CD4-positive, CD25-positive, alpha-beta regulatory T cell (primary cell): Measurements from ENCODE around the gene RECK. TPM values are rescaled to one million over a fixed set of nuclear protein-coding genes. Genes with fewer than 3 reads are reported as not detected.

Experiments
- ATAC-seq, 2 donors: fragments of 150-1000 bp; cut with Tn5 transposase; one replicate each; pipeline ENCODE4 v1.10.0; 2021; ENCODE audit warnings: low read depth in 2 of 2, moderate number of reproducible peaks in 2 of 2, moderate library complexity in 1 of 2
- DNase-seq, 3 donors: peaks; one replicate each; pipeline versions ENCODE4 v3.0.0 to v3.0.0-alpha.2; 2012 to 2022; ENCODE audit warnings: mixed read lengths in 1 of 3
- H3K27ac ChIP-seq: one replicate; pipeline ENCODE4 v1.7.0; 2013; ENCODE audit warnings: mild to moderate bottlenecking, low read length; ENCODE audit not compliant: insufficient read depth, poor library complexity, severe bottlenecking
- H3K27me3 ChIP-seq: one replicate; pipeline ENCODE4 v1.7.0; 2013; ENCODE audit warnings: low read length; ENCODE audit not compliant: control insufficient read depth, insufficient read depth
- H3K36me3 ChIP-seq: one replicate; pipeline ENCODE4 v1.7.0; 2013; ENCODE audit warnings: mild to moderate bottlenecking, low read length, moderate library complexity; ENCODE audit not compliant: control insufficient read depth, insufficient read depth
- H3K4me1 ChIP-seq: 2 replicates; pipeline ENCODE4 v1.7.0; 2013; ENCODE audit warnings: mild to moderate bottlenecking, low read length; ENCODE audit not compliant: insufficient read depth, control insufficient read depth, poor library complexity, severe bottlenecking
- H3K4me3 ChIP-seq: one replicate; pipeline ENCODE4 v1.7.0; 2013; ENCODE audit warnings: low read depth, mild to moderate bottlenecking, low read length, moderate library complexity
- H3K9me3 ChIP-seq, 2 experiments: 1 replicate in 1 of 2; 2 replicates in 1 of 2; pipeline ENCODE4 v1.7.0; 2013; ENCODE audit warnings: low read length in 2 of 2, mild to moderate bottlenecking in 1 of 2, moderate library complexity in 1 of 2; ENCODE audit not compliant: control insufficient read depth in 2 of 2
- H3K27ac Mint-ChIP-seq, 3 donors: one replicate each; pipeline ENCODE4 v1.8.0; 2020 to 2022; ENCODE audit warnings: mild to moderate bottlenecking in 3 of 3, mixed read lengths in 3 of 3, moderate library complexity in 2 of 3
- H3K27me3 Mint-ChIP-seq: one replicate; pipeline ENCODE4 v1.8.0; 2022; ENCODE audit warnings: mild to moderate bottlenecking, mixed read lengths
- H3K36me3 Mint-ChIP-seq: one replicate; pipeline ENCODE4 v1.8.0; 2020; ENCODE audit warnings: mixed read lengths
- H3K4me1 Mint-ChIP-seq, 4 donors: one replicate each; pipeline ENCODE4 v1.8.0; 2020 to 2022; ENCODE audit warnings: mixed read lengths in 4 of 4, mild to moderate bottlenecking in 1 of 4
- H3K4me3 Mint-ChIP-seq, 4 donors: one replicate each; pipeline ENCODE4 v1.8.0; 2020 to 2022; ENCODE audit warnings: mild to moderate bottlenecking in 4 of 4, mixed read lengths in 4 of 4, moderate library complexity in 3 of 4
- H3K9me3 Mint-ChIP-seq, 7 donors: one replicate each; pipeline ENCODE4 v1.8.0; 2020 to 2022; ENCODE audit warnings: mixed read lengths in 7 of 7, mild to moderate bottlenecking in 3 of 7, moderate library complexity in 2 of 7
- polyA plus RNA-seq, 4 donors: library from polyadenylated mRNA; unstranded; fragments of 300-500 nt; fragmentation: Illumina TruSeq; gene quantifications; one replicate each; pipeline ENCODE4 v1.2.3, GENCODE V29; 2021
- total RNA-seq: library from RNA; stranded (reverse); gene quantifications from one replicate; pipeline ENCODE4 v1.2.3, GENCODE V29; 2022

RECK gene
- total and polyA plus RNA-seq, 5 donors from 2014 or later = 5.5 to 12.6 (median 6.5) TPM

- H3K27ac Mint-ChIP-seq = peak overlapping the region; percentile 99 to 100 (median 99)
- peaks cover 5 to 6% of the 10 kb centered on the region in 2 experiments for H3K9me3 ChIP-seq
- peak in 1 of 2 donors; percentile 1 for ATAC-seq
- H3K27ac ChIP-seq = peak overlapping the region; percentile 87
- no peaks in the 10 kb centered on the region for H3K27me3 Mint-ChIP-seq
- H3K36me3 ChIP-seq = peaks cover 6% of the 10 kb centered on the region
- H3K4me1 ChIP-seq = peaks cover 92% of the 10 kb centered on the region
- peaks cover 37% of the 10 kb centered on the region for H3K36me3 Mint-ChIP-seq
- H3K27me3 ChIP-seq = no peaks in the 10 kb centered on the region
- H3K4me3 Mint-ChIP-seq = peak overlapping the region; percentile 95 to 98 (median 98)
- peaks cover 0 to 13% (median 5%) of the 10 kb centered on the region in 7 donors for H3K9me3 Mint-ChIP-seq
- peaks cover 16 to 98% (median 89%) of the 10 kb centered on the region in 4 donors for H3K4me1 Mint-ChIP-seq
- no peak for DNase-seq
- H3K4me3 ChIP-seq = peak overlapping the region; percentile 94
Measured at GRCh38 chr9:36142510-36143244, 106.0 kb downstream of the RECK start.

DNA sequence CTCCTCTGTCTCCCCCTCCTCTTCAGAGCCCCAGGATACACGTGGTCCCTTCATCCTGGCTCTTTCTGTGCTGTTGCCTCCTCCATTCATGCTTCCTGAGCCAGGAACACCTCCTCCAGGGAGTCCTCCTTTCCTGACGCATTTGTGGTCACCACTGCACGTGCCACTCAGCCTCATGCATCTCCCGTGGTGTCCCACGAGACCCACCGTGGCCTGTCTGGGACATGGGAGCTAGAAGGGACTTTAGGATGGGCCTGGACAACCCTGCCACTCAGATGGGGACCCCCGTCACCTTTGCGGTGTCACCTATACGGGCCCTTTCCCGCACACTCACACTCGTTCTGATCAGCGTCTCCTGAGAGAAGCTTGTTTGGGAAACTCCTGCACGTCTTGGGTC is 106.5 kb downstream of the RECK start:
- peaks cover 16 to 98% (median 89%) of the 10 kb centered on the region in 4 donors for H3K4me1 Mint-ChIP-seq
- H3K27ac Mint-ChIP-seq = peak overlapping the region; percentile 99 to 100 (median 99)
- DNase-seq (no peak), ATAC-seq (no peak)
- H3K27me3 ChIP-seq = no peaks in the 10 kb centered on the region
- peaks cover 6% of the 10 kb centered on the region for H3K36me3 ChIP-seq
- peaks cover 0 to 13% (median 5%) of the 10 kb centered on the region in 7 donors for H3K9me3 Mint-ChIP-seq
- H3K27me3 Mint-ChIP-seq = no peaks in the 10 kb centered on the region
- H3K4me3 ChIP-seq = peak overlapping the region; percentile 94
- peaks cover 5 to 6% of the 10 kb centered on the region in 2 experiments for H3K9me3 ChIP-seq
- peaks cover 39% of the 10 kb centered on the region for H3K36me3 Mint-ChIP-seq
- H3K27ac ChIP-seq = peak overlapping the region; percentile 87
- peaks cover 92% of the 10 kb centered on the region for H3K4me1 ChIP-seq
- H3K4me3 Mint-ChIP-seq = peak overlapping the region; percentile 95 to 98 (median 98)

GRCh38 chr9:36144309-36145232 is 107.9 kb downstream of the RECK start:
- Histone ChIP-seq H3K4me3 (peak overlapping the region; percentile 94), H3K4me1 (peaks cover 92% of the 10 kb centered on the region), H3K9me3 (peaks cover 5 to 6% of the 10 kb centered on the region in 2 experiments), H3K36me3 (peaks cover 9% of the 10 kb centered on the region), H3K27me3 (no peaks in the 10 kb centered on the region), H3K27ac (peak overlapping the region; percentile 87)
- ATAC-seq = peak; percentile 62 to 75
- Mint-ChIP-seq H3K9me3 (peaks cover 0 to 13% (median 5%) of the 10 kb centered on the region in 7 donors), H3K4me1 (peaks cover 16 to 96% (median 80%) of the 10 kb centered on the region in 4 donors), H3K4me3 (peak overlapping the region; percentile 95 to 98 (median 98)), H3K27ac (peak overlapping the region; percentile 99 to 100 (median 99)), H3K27me3 (no peaks in the 10 kb centered on the region), H3K36me3 (peaks cover 39% of the 10 kb centered on the region)
- DNase-seq = peak in 2 of 3 donors; percentile 45 to 87

- ATAC-seq = no peak
- peaks cover 44% of the 10 kb centered on the region for H3K36me3 Mint-ChIP-seq
- H3K4me1 ChIP-seq = peaks cover 91% of the 10 kb centered on the region
- DNase-seq = no peak
- H3K27me3 Mint-ChIP-seq = no peaks in the 10 kb centered on the region
- peaks cover 0 to 13% (median 5%) of the 10 kb centered on the region in 7 donors for H3K9me3 Mint-ChIP-seq
- peaks cover 9% of the 10 kb centered on the region for H3K36me3 ChIP-seq
- peak overlapping the region; percentile 20 to 98 (median 96) for H3K4me3 Mint-ChIP-seq
- H3K4me1 Mint-ChIP-seq = peaks cover 21 to 94% (median 77%) of the 10 kb centered on the region in 4 donors
- H3K27me3 ChIP-seq = no peaks in the 10 kb centered on the region
- H3K27ac Mint-ChIP-seq = peak overlapping the region; percentile 78 to 100 (median 99)
- H3K4me3 ChIP-seq = no peak overlapping the region
- peak overlapping the region; percentile 37 for H3K27ac ChIP-seq
- peaks cover 5 to 6% of the 10 kb centered on the region in 2 experiments for H3K9me3 ChIP-seq
Measured at GRCh38 chr9:36145970-36146369, 109.3 kb downstream of the RECK start.

GRCh38 chr9:36146651-36147050 is 109.9 kb downstream of the RECK start:
- Histone ChIP-seq H3K4me3 (no peak overlapping the region), H3K9me3 (peaks cover 5 to 6% of the 10 kb centered on the region in 2 experiments), H3K27me3 (no peaks in the 10 kb centered on the region), H3K36me3 (peaks cover 9% of the 10 kb centered on the region), H3K27ac (peak overlapping the region; percentile 50), H3K4me1 (peaks cover 91% of the 10 kb centered on the region)
- ATAC-seq = no peak
- H3K4me1 Mint-ChIP-seq = peaks cover 21 to 94% (median 78%) of the 10 kb centered on the region in 4 donors
- no peaks in the 10 kb centered on the region for H3K27me3 Mint-ChIP-seq
- peaks cover 49% of the 10 kb centered on the region for H3K36me3 Mint-ChIP-seq
- no peak for DNase-seq
- peak overlapping the region; percentile 94 to 100 (median 99) for H3K27ac Mint-ChIP-seq
- peaks cover 0 to 13% (median 5%) of the 10 kb centered on the region in 7 donors for H3K9me3 Mint-ChIP-seq
- H3K4me3 Mint-ChIP-seq = peak overlapping the region in 3 of 4 donors; percentile 95 to 98 (median 98)

GRCh38 chr9:36147441-36148175 is 110.9 kb downstream of the RECK start:
- peaks cover 91% of the 10 kb centered on the region for H3K4me1 ChIP-seq
- peaks cover 5 to 6% of the 10 kb centered on the region in 2 experiments for H3K9me3 ChIP-seq
- DNase-seq = no peak
- H3K27ac ChIP-seq = peak overlapping the region; percentile 50
- Mint-ChIP-seq H3K27me3 (no peaks in the 10 kb centered on the region), H3K4me1 (peaks cover 27 to 93% (median 76%) of the 10 kb centered on the region in 4 donors), H3K27ac (peak overlapping the region; percentile 94 to 99 (median 96)), H3K4me3 (peak overlapping the region; percentile 50 to 70 (median 64)), H3K36me3 (peaks cover 50% of the 10 kb centered on the region), H3K9me3 (peaks cover 0 to 13% (median 5%) of the 10 kb centered on the region in 7 donors)
- peaks cover 9% of the 10 kb centered on the region for H3K36me3 ChIP-seq
- no peak for ATAC-seq
- no peaks in the 10 kb centered on the region for H3K27me3 ChIP-seq
- H3K4me3 ChIP-seq = no peak overlapping the region
